ENCODE measurements around the gene GLIPR1L1. TPM values are rescaled to one million over a fixed set of nuclear protein-coding genes. Genes with fewer than 3 reads are reported as not detected.

GLIPR1L1 gene, protein sequence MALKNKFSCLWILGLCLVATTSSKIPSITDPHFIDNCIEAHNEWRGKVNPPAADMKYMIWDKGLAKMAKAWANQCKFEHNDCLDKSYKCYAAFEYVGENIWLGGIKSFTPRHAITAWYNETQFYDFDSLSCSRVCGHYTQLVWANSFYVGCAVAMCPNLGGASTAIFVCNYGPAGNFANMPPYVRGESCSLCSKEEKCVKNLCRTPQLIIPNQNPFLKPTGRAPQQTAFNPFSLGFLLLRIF
- polyA plus RNA-seq (ENCODE audit: insufficient read length in 3 of 3) = under 1 TPM in 1 of 3 donors, not detected in 2; 0.86 TPM
- long read RNA-seq, donor 1 = 0 reads
- long read RNA-seq, donor 2 = 0 reads
- long read RNA-seq, donor 3 = 0 reads
- long read RNA-seq, donor 4 = 0 reads
- long read RNA-seq, donor 5 = 0 reads
- long read RNA-seq, donor 6 = 0 reads
- long read RNA-seq, donor 7 = 0 reads
- long read RNA-seq, donor 8 = 0 reads
- long read RNA-seq, donor 9 = 0 reads
- long read RNA-seq, donor 10 = 0 reads
- long read RNA-seq, donor 11 = 0 reads
- long read RNA-seq, donor 12 = 0 reads
- long read RNA-seq, donor 13 = 0 reads
- long read RNA-seq, donor 14 = 0 reads
- long read RNA-seq, donor 15 = 0 reads
- long read RNA-seq, donor 16 = 0 reads

DNA sequence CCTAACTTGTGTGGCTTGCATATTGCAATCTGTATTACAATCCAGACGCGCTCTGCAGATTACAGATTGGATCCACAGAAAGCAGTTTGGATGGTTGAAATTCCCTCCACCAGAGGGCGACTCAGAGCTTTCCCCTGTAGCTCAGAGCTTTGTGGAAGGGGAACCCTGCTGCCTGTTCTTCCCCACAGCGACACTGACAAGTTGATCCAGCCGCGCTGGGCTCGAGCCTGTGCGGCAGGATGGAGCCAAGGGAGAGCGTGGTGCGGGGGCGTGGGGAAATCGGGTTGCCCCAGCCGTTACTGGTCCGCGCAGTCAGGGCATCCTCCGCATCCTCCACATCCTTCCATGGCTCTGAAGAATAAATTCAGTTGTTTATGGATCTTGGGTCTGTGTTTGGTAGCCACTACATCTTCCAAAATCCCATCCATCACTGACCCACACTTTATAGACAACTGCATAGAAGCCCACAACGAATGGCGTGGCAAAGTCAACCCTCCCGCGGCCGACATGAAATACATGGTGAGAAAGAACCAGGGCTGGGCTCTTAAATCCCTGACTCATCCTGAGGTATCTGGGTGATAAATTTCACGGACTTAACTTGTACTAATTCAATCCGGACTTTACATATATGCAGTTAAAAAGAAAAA lies at the start of gene GLIPR1L1:
GLIPR1L1 (plus strand) TSS at position 287 of the 647 bp plus-strand sequence; CDS start at position 346, 59 bp downstream.
- peak; percentile 81 to 96 (median 87) for DNase-seq (ENCODE audit: extremely low read depth in 1 of 11, low read depth in 9 of 11, low spot score in 4 of 11)

DNA sequence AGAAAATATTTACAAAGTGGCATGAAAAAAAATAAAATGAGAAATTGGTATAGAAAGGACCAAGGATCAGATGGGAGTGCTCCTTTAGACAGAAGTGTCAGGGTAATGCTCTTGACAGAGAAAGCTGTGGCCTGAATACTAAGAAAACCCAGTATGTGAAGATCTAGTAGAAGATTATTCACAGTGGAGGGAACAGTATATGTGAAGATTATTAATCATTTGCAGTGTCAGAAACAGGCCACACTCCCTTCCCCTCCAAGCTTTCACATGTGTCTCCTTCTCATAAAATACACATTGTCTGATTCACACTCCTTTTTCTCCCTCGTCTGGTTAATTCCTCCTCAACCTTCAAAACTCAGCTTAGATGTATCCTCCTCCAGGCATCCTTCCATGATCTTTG lies 45.6 kb upstream of the GLIPR1L1 start:
- no peak for DNase-seq (ENCODE audit: extremely low read depth in 1 of 11, low read depth in 9 of 11, low spot score in 4 of 11)

DNA sequence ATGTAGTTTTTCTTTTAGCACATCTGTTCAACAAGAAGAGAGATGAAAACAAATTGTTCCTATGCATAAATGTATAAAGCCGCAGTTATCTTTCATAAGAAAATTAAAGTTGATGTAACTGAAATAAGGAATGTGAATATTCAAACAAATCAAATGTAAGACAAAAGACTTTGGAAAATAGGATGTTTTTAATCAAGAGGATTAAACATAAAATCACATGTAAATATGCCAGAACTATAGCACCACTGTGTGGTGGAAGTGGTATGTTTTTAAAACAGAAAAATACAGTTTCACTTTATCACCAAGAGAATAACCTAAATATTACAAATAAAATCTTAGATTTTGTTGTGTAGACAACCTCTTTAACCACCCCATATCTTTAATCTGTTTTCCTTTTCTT lies 44.7 kb upstream of the GLIPR1L1 start:
- peak in 6 of 11 donors; percentile 1 to 18 (median 4) for DNase-seq (ENCODE audit: extremely low read depth in 1 of 11, low read depth in 9 of 11, low spot score in 4 of 11)

DNA sequence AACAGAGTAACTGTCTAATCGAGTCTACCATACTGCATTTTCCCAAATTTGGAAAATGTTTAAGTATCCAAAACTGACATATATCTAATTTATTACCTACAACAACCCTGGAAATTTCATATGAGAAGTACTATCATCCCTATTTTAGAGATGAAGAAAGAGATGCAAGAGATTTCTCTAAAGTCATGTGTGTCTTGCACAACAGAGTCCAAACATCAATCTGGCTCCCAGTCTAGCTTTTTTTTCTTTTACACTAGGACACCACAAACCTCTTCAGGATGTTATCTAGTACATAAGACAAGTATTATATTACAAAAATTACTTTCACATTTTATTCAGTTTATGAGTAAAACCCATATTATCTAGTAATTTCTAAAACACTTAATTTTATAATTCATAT lies 43.5 kb upstream of the GLIPR1L1 start:
- DNase-seq (ENCODE audit: extremely low read depth in 1 of 11, low read depth in 9 of 11, low spot score in 4 of 11) = no peak

DNA sequence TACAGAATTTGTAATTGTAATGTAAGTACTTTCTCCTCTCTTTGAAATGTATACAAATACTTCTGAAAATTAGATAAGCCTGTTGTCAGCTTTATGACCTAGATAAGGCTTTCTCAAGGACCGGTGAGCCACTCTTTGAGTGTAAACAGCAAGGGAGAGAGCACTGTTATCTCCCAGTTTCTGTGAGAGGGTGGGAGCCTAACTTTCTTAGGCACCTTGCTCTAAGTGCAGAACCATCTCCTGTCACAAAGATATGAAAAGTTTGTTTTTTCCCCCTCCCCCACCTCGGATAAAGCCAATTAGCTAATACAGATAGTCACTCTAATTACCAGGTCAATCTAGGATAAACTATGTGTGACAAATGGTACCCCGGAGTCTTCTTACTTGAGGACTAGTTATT lies 40.1 kb upstream of the GLIPR1L1 start:
- no peak for DNase-seq (ENCODE audit: extremely low read depth in 1 of 11, low read depth in 9 of 11, low spot score in 4 of 11)

DNA sequence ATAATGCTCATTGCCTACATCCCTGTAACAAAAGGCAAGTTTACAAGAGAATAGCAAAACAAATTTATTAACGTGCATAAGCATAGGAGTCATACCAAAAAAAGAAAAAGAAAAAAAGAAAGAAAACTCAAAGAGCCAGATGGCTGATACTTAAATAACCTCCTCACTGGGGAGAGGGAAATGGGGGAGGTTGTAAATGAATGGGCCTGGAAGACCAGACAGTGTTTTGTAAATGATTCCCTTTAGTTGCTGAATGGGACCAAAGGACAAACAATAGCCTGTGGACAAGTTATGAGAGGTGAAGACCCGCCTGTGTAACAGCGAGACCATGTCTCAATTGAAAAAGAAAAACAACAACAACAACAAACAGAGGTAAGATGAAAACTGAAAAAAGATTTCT lies 39.7 kb upstream of the GLIPR1L1 start:
- DNase-seq (ENCODE audit: extremely low read depth in 1 of 11, low read depth in 9 of 11, low spot score in 4 of 11) = no peak

DNA sequence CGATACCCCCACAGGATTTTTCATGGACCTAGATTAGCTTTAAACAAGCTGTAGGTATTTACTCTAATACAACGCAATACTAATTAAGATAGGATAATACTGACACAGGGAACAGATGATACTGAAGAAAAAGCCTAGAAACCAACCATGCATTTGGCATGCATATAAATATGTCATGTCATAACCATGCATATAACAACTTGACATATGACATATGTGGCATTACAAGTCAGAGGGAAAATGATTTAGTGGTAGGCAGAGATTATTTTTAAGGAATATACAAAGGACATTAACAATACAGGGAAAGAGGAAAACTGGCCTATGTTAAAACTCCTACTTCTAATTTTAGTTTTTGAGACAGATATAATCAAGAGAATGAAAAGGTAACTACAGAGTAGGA lies 32.2 kb upstream of the GLIPR1L1 start:
- DNase-seq (ENCODE audit: extremely low read depth in 1 of 11, low read depth in 9 of 11, low spot score in 4 of 11) = no peak

DNA sequence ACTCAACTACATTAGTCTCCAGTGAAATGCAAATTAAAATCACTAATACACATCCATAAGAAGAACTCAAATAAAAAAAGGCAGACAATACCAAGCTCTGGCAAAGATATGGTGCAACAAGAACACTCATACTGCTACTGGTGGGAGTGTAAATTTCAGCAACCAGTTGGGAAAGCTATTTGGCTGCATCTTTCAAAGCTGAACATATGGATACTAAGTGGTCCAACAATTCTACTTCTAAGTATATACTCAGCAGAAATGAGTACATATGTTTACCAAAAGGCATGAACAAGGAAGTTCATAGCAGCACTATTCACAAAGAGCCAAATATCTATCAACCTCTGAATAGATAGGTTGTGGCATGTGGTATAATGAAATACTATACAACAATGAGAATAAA lies 31.7 kb upstream of the GLIPR1L1 start:
- DNase-seq (ENCODE audit: extremely low read depth in 1 of 11, low read depth in 9 of 11, low spot score in 4 of 11) = no peak

DNA sequence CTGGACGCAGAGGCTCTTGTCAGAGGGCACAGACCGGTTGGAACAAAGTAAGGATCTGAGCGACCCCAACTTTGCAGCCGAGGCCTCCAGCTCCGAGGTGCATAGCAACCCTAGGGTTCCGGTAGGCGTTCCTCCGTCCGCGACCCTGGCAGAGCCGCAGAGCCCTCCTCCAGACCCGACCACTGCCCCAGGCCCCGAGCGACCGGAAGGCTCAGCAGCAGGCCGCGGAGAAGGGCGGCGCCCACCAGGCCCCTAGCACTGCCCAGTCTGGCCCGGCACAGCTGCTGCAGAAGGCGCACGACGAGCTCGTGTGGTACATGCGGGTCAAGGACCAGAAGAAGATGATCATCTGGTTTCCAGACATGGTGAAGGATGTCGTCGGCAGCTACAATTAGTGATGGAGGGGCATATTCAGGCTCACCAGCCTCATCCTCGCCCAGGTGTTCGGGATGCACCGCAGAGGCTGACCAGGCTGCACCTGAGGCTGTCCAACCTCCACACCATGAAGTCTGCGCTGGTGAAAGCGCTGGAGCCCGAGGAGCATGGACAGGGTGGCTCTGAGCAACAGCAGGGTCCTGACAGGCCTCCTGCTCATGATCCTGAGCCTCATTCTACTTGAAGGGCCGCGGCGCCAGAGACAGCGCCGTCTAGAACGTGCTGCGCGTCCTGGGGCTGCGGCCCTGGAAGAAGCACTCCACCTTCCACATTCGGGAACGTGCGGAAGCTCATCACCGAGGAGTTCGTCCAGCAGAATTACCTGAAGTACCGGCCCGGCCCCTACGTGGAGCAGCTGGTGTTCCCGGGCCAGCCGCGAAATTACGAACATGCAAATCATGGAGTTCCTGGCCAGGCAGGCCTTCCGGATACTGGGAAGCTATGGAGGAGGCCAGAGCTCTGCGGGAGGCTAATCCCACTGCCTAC lies 28.8 kb upstream of the GLIPR1L1 start:
- DNase-seq (ENCODE audit: extremely low read depth in 1 of 11, low read depth in 9 of 11, low spot score in 4 of 11) = no peak

DNA sequence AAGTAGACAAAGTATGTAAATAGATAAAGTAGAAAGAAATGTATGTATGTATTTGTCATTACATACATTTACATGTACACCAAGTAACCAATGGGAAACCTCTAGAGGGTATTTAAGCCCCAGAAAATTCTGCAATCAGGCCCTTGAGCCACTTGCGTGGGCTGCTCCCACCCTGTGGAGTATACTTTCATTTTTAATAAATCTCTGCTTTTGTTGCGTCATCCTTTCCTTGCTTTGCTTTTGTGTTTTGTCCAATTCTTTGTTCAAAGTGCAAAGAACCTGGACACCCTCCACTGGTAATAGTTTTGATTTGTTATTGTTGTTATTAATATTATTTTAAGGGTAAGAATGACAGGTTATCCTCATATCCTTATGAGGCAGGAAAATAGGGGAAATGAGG lies 26.2 kb upstream of the GLIPR1L1 start:
- DNase-seq (ENCODE audit: extremely low read depth in 1 of 11, low read depth in 9 of 11, low spot score in 4 of 11) = no peak

DNA sequence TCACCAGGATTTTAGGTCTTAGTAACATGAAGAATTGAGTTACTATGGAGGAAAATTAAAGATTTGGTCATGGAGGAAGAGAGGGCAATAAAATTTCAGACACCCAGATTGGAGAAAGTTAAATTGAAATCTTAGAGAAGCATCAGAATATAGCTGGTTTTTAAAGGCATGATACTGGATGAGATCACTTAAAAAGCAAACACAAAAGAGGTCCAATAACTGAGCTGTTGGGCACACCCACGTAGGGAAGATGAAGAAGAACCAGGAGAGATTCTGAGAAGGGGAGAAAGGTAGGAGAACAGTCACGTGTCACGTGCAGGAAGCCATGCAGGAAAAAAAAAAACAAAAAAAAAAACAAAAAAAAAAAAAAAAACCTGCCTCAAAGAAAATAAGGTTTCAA lies 23.1 kb upstream of the GLIPR1L1 start:
- no peak for DNase-seq (ENCODE audit: extremely low read depth in 1 of 11, low read depth in 9 of 11, low spot score in 4 of 11)

DNA sequence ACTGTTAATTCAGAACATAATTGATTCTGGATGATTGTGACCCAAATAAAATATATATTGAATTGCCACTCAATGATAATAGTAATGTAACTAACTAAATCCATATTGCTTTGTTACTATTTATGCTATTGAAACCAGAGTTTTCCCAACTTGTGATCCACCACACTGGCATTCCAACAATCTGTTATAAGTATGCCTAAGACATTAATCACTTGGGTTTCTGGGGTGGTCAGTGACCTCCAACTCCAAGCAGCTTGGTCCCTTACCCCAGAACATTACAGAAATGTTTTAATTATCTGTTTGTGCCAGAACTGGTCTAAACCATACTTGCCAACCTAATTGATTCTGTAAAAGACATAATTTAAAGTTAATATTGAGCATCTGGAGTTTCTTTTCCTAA lies 19.0 kb upstream of the GLIPR1L1 start:
- no peak for DNase-seq (ENCODE audit: extremely low read depth in 1 of 11, low read depth in 9 of 11, low spot score in 4 of 11)

DNA sequence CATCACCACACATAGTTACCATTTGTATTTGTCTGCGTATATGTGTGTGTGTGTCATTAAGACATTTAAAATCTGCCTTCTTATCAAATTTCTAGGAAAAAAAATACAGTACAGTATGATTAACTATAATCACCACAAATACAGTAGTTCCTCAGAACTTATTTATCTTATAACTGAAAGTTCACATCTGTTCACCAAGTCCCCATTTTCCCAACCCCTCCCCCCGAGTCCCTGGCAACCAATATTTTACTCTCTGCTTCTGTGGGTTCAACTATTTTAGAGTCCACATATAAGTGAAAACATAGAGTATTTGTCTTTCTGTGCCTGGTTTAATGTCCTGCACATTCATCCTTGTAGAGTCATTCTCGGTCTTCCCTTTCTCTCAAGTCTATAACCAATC lies 16.7 kb upstream of the GLIPR1L1 start:
- DNase-seq (ENCODE audit: extremely low read depth in 1 of 11, low read depth in 9 of 11, low spot score in 4 of 11) = no peak

DNA sequence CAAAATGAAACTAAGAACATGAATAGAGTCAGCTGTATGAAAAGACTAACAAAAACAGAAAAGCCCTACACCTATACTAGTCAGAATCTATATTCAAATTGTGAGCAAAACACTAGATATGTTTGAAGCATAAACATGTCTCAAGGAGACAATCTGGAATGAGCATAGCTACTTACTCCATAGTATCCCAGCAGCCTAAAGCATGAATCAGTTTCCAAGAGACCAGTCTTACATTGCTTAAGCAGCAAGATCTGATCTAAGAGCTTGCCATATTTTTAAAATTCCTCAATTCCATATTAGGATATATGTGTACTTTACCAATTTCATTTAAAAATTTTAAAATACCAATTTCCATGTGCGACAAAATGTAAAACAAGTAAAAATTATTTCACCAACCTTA lies 12.0 kb upstream of the GLIPR1L1 start:
- DNase-seq (ENCODE audit: extremely low read depth in 1 of 11, low read depth in 9 of 11, low spot score in 4 of 11) = no peak

DNA sequence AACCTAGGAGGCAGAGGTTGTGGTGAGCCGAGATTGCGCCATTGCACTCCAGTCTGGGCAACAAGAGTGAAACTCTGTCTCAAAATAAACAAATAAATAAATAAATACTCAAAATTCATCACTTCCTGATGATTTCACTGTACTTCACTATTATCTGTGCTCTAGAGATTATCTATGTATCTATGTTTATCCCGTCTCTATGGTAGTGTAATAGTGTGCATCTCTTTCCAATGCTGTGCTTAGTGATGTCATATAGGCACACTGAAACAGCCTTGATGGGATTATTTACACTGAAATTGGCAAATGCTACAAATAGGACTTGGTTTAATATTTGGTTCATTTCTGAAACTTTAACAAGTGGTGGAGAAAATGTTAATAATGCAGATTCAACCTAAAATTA lies 10.8 kb upstream of the GLIPR1L1 start:
- no peak for DNase-seq (ENCODE audit: extremely low read depth in 1 of 11, low read depth in 9 of 11, low spot score in 4 of 11)

DNA sequence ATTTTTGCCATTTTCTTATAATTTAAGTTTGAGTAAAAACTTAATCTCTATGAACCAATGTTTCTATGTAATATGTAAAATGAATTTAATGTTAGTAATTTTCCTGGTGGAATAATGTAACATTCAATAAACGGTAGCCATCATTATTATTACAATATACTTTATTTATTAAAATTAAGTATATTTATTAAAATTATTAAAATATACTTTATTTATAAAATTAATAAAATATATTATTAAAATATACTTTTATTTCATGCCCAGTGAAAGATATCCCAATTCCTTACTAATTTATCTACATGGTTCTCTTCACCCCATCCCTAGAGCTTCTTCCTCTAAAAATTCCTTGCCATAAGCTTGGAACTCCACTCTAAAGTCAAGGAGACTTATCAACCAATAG lies 6.8 kb upstream of the GLIPR1L1 start:
- no peak for DNase-seq (ENCODE audit: extremely low read depth in 1 of 11, low read depth in 9 of 11, low spot score in 4 of 11)

DNA sequence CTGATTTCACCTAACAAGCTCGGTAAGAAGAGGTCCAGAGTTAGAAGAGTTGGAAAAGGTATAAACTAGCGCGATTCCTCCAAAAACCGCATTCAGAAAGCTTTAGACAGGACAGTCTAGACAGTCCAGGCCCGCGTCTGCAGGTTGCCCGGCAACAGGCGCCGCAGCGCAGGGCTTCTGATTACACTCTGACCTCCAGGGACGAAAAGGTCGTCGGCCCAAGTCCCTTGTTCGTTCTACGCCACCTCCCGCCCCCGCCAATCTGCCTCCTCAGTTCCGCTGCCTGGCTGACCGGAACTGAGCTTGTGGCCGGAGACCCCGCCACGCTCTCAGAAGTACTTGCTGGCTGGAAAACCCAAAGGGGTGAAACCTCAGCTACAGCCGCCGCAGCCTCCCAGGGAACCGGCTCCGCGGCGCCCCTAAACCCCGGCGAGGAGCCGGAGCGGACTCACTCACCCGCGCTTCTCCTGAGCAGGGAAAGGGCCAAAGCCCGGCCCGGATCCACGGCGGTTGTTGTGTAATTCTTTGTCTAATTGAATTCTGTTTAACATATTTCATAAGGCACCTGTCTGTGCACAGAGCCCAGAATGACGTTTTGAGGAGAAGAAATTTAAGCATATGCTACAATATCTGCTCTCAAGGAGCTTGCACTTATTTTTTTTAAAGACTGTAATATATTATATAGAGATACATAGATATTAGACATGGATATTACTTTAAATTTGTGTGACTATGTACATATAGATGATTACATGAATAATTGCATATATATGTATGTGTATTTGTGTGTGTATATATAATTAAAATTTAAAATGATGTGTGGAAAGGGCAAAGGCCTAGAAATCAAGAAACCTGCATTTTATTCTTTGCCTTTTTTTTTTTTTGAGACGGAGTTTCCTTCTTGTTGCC lies 4.3 kb upstream of the GLIPR1L1 start, which contains the start of gene CAPS2:
CAPS2 (minus strand) TSS at position 407 of the 909 bp plus-strand sequence. CDS start 3,826 bp downstream, outside the sequence.
- DNase-seq (ENCODE audit: extremely low read depth in 1 of 11, low read depth in 9 of 11, low spot score in 4 of 11) = peak; percentile 58 to 87 (median 75)

DNA sequence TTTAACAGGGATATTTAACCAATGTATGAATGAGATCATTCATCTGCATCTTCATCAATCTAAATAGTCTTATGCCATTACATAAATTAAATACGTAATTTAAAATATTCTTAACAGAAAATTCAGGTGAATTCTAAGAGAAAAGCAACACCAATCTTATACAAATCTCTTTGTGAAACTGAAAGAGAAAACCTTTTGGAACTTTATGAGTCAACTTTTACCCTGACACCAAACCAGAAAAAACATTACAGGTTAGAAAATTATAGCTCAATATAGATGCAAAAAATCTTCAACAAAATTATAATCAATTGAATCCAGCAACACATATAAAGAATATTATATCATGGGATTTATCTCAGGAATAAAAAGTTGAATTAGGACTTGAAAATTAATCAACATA lies 3.4 kb downstream of the GLIPR1L1 start:
- no peak for DNase-seq (ENCODE audit: extremely low read depth in 1 of 11, low read depth in 9 of 11, low spot score in 4 of 11)
